H54 (cell line): ENCODE measurements around the gene PIKFYVE.
"Not testable (repeated sequence)": the region's sequence is repeated elsewhere in the genome, so short reads cannot be mapped to it uniquely, and the experiment has no call there.

Experiments
- DNase-seq: peaks from one replicate; pipeline ENCODE4 v3.0.0; 2011; ENCODE audit warnings: low spot score, mixed read lengths; ENCODE audit not compliant: insufficient read length
- FAIRE-seq: peaks from 3 replicates; lab custom pipeline; 2011; peaks lifted over from hg19 to GRCh38; lab: Jason Lieb, UNC
- POLR2A ChIP-seq: IDR thresholded peaks from 2 replicates; pipeline ENCODE4 v1.6.1; 2011; ENCODE audit warnings: low read depth, mild to moderate bottlenecking, low read length

The PIKFYVE gene

GRCh38 chr2:208245746-208246145, 20.3 kb upstream of the PIKFYVE start:
- FAIRE-seq (no peak), DNase-seq (no peak)
- TF ChIP-seq POLR2A = no peak

DNA sequence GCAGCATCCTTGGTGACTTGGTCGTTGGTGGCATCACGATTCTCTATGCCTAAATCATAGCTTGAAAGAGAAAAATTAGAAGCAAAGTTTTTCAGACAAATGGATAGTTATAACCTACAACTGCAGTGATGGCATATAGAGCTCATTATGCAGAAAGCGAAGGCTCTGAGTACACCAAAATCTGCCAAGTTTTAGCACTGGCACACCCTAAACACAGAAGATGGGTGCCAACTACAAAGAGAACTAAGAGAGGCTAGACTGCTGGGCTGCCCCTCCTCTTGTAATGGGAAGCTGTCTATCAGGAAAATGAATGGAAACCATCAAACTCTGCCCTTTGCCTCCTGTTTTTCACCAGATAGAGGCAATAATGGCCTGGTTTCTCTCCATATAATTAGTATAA, 17.5 kb upstream of the PIKFYVE start:
- no peak for FAIRE-seq
- no peak for TF ChIP-seq POLR2A
- DNase-seq = no peak

DNA sequence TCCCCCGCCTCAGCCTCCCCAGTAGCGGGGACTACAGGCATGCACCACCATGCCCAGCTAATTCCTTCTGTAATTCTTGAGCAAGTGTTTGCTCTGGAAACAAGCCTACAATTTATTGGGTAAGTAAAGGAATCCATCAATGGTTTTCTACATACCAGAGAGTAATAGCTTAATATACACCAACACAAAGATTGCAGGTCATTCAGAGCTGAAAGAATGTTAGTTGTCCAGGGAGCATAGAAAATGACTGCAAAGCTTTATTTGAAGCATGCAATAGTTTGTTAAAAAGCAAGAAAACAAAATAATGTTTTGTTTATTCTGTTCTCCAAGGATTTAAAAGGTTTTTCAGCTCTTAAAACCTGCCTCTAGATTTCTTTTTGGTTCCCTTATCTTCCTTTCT, 16.8 kb upstream of the PIKFYVE start:
- no peak for TF ChIP-seq POLR2A
- FAIRE-seq (no peak), DNase-seq (no peak)

GRCh38 chr2:208250388-208250787, 15.7 kb upstream of the PIKFYVE start:
- FAIRE-seq (peak; percentile 48), DNase-seq (no peak)
- TF ChIP-seq POLR2A = no peak

- DNase-seq = no peak
- no peak for FAIRE-seq
- TF ChIP-seq POLR2A = no peak
These were observed 15.0 kb upstream of the PIKFYVE start for GRCh38 chr2:208251098-208251497.

GRCh38 chr2:208252716-208253492, 13.2 kb upstream of the PIKFYVE start:
- FAIRE-seq (peak; percentile 83), DNase-seq (no peak)
- TF ChIP-seq POLR2A = no peak

DNA sequence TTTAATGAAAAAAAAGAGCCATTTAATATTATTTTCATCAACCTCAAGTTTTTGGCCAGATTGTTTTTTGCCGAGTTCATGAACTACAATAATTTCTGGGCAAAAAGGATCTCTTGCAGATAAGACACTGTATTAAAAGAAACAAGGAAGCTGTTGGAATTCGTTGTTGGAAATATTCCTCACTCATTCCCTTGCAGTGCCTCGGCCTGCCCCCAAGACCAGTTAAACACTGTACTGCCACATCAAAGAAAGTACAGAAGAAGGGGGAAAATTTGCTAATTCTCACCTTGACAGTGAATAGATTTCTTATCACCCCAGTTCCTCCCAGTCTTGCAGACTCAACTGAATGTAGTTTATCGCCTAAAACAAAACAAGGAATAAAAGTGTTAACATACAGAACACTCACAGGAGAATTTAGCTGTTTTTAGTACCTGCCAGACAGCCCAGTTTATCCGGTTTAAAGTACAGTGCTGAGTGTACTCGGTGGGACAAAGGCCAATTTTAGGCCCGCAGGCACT, 12.4 kb upstream of the PIKFYVE start:
- DNase-seq (no peak), FAIRE-seq (peak; percentile 30)
- no peak for TF ChIP-seq POLR2A

DNA sequence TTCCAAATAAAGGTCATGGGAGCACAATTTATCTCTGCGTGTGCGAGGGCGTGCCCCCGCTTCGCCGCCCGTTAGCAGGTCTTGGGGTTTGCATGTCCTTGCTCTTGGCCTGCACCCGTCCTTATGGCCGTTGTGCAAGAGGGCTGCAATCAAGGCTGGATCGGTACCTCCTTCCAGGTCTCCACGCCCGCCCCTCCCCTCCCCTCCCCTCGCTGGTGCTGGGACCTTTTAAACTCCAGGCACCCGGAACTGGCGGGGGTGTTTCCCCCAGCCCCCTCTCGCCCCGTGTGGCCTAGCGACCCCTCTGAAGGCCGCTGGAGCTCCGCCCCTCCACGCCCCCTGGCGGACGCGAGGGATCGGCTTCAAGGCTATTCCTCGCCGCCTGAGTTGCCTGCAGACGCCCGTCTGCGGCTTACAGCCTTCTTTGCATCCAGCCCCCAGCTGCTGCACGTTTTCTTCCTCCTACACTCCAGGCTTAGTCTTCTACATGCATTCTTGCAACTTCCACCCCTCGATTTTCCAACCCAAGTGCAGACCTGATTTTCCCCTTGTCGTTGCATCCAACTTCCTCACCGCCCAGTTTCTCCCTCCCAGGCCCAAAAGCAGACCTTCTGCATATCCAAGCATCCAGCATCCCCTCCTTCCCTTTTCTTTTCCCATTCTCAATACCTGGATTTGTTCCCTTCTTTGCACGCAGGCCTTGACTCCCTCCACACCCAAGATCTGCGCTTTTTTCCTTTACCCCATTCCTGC, 11.8 kb upstream of the PIKFYVE start:
- no peak for TF ChIP-seq POLR2A
- FAIRE-seq = peak; percentile 83
- peak; percentile 69 for DNase-seq

DNA sequence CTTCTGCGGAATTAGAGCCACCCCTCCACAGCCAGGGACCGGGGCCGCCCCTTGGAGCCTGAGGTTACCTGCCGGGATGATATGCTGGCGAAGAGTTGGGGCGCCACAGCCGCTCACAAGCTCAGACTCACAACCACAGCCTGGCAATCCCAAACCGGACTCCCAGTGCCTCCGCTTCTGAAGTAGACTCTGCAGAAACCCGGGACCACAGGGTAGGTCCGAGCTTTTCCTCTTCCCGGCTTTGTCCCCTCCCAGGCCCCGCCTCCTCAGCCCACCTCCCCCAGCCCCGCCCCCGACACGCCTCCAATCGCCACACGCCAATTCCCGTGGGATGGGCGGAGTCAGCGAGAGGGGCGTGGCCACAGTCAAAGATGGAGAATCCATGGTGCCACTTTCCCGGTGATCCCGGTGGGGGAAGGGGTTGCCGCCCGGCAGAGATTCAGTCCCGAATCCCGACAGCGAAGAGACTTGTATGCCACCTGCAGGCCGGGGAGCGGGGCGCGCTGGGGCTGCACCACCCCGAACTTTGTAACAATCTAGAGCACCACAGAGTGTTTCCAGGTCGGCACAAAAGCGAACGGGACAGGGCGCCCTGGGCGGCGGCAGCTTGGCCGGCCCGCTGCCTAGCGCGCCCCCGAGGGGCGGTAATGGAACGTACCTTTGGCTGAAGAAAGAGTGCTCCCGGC, 11.0 kb upstream of the PIKFYVE start, which contains the start of gene IDH1:
Gene IDH1 (minus strand): TSS at position 201 of the 686 bp plus-strand sequence. CDS start 3,520 bp downstream, outside the sequence.
- no peak for TF ChIP-seq POLR2A
- FAIRE-seq (peak; percentile 86), DNase-seq (peak; percentile 79)

GRCh38 chr2:208255557-208256106, 10.4 kb upstream of the PIKFYVE start:
- FAIRE-seq (no peak), DNase-seq (no peak)
- TF ChIP-seq POLR2A = no peak

- no peak for FAIRE-seq
- no peak for TF ChIP-seq POLR2A
- DNase-seq = no peak
These were observed 9.8 kb upstream of the PIKFYVE start for GRCh38 chr2:208256192-208256782.

GRCh38 chr2:208256849-208257813, 8.9 kb upstream of the PIKFYVE start:
- not testable (repeated sequence) for DNase-seq, FAIRE-seq
